HG03342 (cell line): ENCODE data around the gene NDUFAF4.
A peak's percentile ranks its signal among the peaks of the same experiment; 100 is the strongest.

Experiments
- ATAC-seq: cut with Tn5 transposase; IDR thresholded peaks from one replicate; pipeline ENCODE4 v1.9.1; 2021; ENCODE audit warnings: mild to moderate bottlenecking, moderate library complexity; ENCODE audit not compliant: unreplicated experiment

Gene NDUFAF4

GRCh38 chr6:96899451-96899998 is 1.8 kb upstream of the NDUFAF4 start:
- ATAC-seq, result no peak

DNA sequence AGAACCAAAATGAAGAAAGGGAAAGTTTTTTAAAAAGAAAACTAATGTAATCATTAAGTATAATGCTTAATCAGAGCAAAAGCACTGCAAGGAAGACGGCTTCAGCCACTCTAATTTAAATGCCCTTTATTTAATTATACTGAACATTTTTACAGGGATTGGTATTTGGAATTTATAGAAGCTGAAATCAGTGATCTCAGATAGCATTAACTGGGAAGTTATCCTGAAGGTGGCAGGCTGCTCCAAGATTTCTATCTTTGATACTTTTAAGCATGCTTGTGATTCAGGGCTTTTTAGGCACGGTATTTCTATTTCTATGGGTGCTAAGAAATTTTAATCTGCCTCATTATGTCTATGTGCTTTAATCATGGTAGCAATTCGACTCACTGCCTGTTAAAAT is 1.3 kb upstream of the NDUFAF4 start:
- ATAC-seq, result no peak

DNA sequence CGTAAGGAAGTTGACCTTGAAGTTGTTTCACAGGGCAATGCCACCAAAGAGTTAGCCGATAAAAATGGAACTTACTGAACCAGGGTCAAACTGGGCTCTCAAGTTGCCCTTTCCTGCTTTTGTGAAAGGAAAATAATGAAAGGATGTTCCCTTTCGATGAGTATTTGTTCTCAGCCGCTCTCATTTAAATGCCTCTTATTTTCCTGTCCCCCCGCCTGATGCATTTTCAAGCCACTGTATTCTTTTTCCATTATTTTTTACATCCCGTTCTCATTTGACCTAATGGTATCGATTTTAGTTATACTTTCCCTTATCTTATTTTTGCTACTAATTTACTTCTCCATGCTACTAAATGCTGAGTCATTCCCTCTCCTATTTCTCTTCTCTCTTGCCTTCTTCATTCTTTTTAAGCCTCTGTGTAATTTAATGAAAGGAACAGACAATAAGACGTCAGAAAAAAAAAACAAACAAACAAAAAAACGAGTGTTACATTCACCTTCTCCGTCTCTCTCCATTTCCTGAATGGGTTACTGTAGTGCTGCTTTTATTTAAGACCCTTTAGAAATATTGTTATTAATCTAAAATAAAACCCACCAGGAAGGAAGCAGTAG is 655 bp upstream of the NDUFAF4 start:
- no peak for ATAC-seq

DNA sequence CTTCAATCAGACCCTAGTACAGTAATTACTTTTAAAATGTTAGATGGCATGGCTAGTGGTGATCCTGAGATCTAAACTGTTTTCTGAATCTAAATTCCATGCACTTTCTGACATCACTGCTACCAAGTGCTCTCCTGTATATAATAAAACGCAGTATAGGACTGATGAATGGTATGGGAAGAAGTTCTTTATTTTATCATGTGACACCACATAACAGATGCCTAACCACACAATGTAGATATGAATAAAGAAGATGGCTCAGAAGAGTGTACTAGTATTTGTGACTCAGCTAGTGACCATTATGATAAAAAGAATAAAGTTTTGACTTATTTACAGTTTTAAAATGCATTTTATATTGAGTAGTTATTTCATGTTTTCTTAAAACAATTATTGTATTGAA is 8.5 kb downstream of the NDUFAF4 start:
- ATAC-seq, result no peak

- no peak for ATAC-seq
Measured at GRCh38 chr6:96888745-96889144, 8.9 kb downstream of the NDUFAF4 start.

DNA sequence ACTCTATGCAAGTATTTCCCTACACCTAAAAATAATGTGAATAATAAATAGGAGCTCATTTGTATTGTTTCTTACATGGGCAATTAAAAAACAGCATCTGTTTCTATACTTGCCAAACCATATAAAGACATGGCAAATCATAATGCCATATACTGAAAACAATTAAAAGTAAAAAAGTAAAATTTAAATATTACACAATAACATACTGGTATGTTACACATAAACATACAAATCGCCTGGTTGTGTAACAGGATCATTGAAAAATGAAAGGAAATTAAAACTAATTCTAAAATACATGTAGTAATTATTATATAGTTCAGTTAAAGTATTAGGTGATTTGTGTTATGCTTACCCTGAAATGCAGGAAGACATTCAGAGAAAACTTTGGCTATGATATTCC is 11.2 kb downstream of the NDUFAF4 start:
- ATAC-seq, result no peak

- ATAC-seq, result peak; percentile 95
Measured at GRCh38 chr6:96885187-96885631, 12.5 kb downstream of the NDUFAF4 start.

- no peak for ATAC-seq
Measured at GRCh38 chr6:96878143-96878542, 19.5 kb downstream of the NDUFAF4 start.

- no peak for ATAC-seq
Measured at GRCh38 chr6:96876886-96877545, 20.7 kb downstream of the NDUFAF4 start.

DNA sequence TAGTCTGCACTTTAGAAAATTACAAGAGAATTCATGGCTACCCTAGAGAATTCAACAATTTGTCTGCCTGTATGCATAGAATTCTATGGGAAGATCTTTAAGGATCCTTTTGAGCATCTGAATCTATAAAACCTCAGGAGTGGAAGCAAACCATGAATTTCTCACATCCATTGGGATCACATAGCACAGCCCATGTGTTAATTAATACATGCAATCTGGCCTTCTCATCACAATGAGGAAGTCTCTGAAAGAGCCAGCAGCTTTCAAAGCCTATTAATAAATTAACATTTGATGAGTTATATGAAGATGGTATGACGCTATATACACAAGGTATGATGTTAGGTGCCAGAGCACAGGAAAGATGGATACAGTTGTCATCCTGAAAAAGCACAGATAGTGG is 24.7 kb downstream of the NDUFAF4 start:
- ATAC-seq, result no peak

DNA sequence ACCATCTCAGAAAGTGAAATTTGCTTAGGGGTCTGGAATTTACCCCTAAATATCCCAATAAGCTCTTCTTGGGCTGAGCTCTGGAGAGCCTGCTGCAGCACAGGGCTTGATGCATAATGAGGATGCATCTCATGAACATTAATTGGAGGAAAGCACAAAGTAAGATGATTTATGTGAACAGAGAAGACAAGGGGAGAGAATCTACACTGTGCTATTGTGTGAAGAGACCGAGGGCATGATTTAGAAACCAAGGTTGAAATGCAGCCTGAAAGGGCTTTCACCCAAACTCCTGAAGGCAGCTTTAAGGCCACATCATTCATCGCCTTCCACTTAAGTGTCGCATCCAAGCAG is 32.7 kb downstream of the NDUFAF4 start:
- ATAC-seq, result no peak

GRCh38 chr6:96864216-96865054 is 33.3 kb downstream of the NDUFAF4 start:
- no peak for ATAC-seq

DNA sequence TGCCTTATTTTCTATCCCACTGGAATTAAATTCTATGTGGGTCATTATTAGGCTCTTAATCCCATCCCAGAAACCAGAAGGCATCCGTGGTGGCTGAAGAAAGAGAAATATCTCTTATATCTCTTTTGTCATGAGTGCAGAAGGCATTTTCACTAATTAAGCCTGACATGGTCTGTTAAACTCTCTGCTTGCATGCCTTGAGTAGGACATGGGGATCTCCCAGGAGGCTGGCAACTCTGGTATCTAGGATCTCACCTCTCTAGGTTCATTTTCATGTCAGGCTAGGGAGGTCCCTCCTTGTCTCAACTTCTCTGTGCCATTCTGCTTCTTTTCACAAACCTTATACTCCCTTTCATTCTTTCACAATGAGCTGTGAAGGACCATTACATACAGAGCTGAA is 35.1 kb downstream of the NDUFAF4 start:
- ATAC-seq, result no peak

GRCh38 chr6:96861588-96861987 is 36.1 kb downstream of the NDUFAF4 start:
- ATAC-seq, result no peak

- no peak for ATAC-seq
Measured at GRCh38 chr6:96856856-96857255, 40.8 kb downstream of the NDUFAF4 start.

DNA sequence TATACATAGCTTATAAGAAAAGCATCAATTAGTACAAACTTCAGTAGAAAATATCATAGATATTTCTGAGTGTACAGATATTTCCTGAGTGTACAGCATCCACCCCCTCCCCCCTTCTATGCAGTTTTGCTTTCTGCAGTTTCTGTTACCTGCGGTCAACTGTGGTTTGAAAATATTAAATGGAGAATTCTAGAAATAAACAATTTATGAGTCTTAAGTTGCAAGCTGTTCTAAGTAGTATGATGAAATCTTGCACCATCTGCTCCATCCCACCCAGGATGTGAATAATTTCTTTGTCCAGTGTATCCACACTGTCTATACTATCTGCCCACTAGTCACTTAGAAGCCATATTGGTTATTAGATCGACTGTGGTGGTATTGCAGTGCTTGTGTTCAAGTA is 44.6 kb downstream of the NDUFAF4 start:
- no peak for ATAC-seq

DNA sequence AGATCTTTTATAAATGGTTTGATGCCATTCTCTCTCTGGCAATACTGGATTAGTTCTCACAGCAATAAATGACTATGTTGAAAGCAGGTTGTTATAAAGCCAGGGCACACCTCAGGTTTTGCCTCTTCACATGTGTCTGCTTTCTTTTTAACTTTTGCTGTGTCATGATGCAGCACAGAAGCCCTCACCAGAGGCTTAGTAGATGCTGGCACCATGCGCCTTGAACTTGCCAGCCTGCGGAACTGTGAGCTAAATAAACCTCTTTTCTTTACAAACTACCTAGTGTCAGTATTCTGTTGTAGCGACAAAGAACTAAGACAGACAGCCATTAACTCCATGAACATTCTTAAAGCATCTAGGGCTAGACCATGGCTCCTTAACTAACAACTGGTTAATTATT is 45.1 kb downstream of the NDUFAF4 start:
- ATAC-seq, result no peak

- no peak for ATAC-seq
Measured at GRCh38 chr6:96851858-96852257, 45.8 kb downstream of the NDUFAF4 start.

DNA sequence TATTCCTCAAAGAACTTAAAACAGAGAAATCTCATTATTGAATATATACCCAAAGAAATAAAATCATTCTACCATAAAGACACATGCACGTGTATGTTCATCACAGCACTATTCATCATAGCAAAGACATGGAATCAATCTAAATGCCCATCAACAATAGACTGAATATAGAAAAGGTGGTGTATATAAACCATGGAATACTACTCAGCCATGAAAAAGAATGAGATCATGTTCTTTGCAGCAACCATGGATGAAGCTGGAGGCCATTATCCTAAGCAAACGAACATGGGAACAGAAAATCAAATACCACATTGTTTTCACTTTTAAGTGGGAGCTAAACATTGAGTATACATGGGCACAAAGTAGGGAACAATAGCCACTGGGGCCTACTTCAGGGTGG is 48.1 kb downstream of the NDUFAF4 start:
- no peak for ATAC-seq

- no peak for ATAC-seq
Measured at GRCh38 chr6:96844530-96844929, 53.2 kb downstream of the NDUFAF4 start.

DNA sequence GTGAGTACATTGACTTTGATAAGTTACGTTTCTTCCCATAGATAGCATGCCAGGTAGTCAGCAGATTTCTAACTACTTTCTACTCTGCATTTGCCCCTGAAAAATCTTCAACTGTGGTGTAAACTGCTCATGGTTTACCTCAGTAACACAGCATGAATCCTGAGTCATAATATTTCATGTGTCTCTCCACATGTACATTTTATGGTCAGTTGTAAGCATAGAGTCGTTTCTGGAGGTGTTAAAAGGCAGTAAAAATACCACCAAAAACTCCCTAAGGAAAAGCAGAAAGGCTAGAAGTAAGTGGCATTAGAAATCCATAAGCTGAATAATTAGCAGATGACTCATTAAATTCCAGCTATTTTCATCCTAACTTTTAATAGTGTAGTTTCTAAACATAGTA is 56.3 kb downstream of the NDUFAF4 start:
- no peak for ATAC-seq
